DOHH2 (cell line): ENCODE results near the gene MR1.

Experiments
- H3F3A ChIP-seq: fragments of 200-600 bp; sonication (generic), shearing (Covaris generic); 2 replicates; pipeline ENCODE4 v1.6.0; 2016; ENCODE audit warnings: antibody characterized with exemption, mild to moderate bottlenecking; ENCODE audit not compliant: control insufficient read depth, insufficient read depth
- H3K27ac ChIP-seq: fragments of 200-600 bp; sonication (generic); 2 replicates; pipeline ENCODE4 v1.5.1; 2014; ENCODE audit warnings: low read depth, mild to moderate bottlenecking, low read length, moderate library complexity
- H3K27me3 ChIP-seq: fragments of 200-600 bp; sonication (generic); 2 replicates; pipeline ENCODE4 v1.6.1; 2014; ENCODE audit warnings: mild to moderate bottlenecking, low read length, mixed read lengths; ENCODE audit not compliant: control insufficient read depth
- H3K36me3 ChIP-seq: fragments of 200-600 bp; sonication (generic); 2 replicates; pipeline ENCODE4 v1.6.1; 2014; ENCODE audit warnings: mild to moderate bottlenecking, low read length, moderate library complexity, mixed read lengths; ENCODE audit not compliant: control insufficient read depth
- H3K4me1 ChIP-seq: fragments of 200-600 bp; sonication (generic); 2 replicates; pipeline ENCODE4 v1.6.1; 2014; ENCODE audit warnings: mild to moderate bottlenecking, low read length, mixed read lengths; ENCODE audit not compliant: control insufficient read depth
- H3K4me2 ChIP-seq: fragments of 200-600 bp; sonication (generic); 2 replicates; pipeline ENCODE4 v1.6.0; 2014; ENCODE audit warnings: mild to moderate bottlenecking, low read length, moderate library complexity
- H3K4me3 ChIP-seq: fragments of 200-600 bp; sonication (generic); 2 replicates; pipeline ENCODE4 v1.5.1; 2014; ENCODE audit warnings: mild to moderate bottlenecking, low read length, mixed read lengths
- H3K79me2 ChIP-seq: fragments of 200-600 bp; sonication (generic); 2 replicates; pipeline ENCODE4 v1.6.1; 2014; ENCODE audit warnings: mild to moderate bottlenecking, low read length, mixed read lengths; ENCODE audit not compliant: control insufficient read depth
- H3K9me2 ChIP-seq: fragments of 200-600 bp; sonication (generic); replicated peaks from 2 replicates; pipeline ENCODE4 v1.6.1; 2014; ENCODE audit warnings: mild to moderate bottlenecking, low read length, mixed read lengths; ENCODE audit not compliant: control insufficient read depth
- H3K9me3 ChIP-seq: fragments of 200-600 bp; sonication (generic); 2 replicates; pipeline ENCODE4 v1.6.1; 2014; ENCODE audit warnings: antibody characterized with exemption, low read length, mixed read lengths; ENCODE audit not compliant: control insufficient read depth, insufficient read depth
- H4K20me1 ChIP-seq: fragments of 200-600 bp; sonication (generic); 2 replicates; pipeline ENCODE4 v1.6.0; 2014; ENCODE audit warnings: low read depth, mild to moderate bottlenecking, antibody characterized with exemption, low read length, moderate library complexity; ENCODE audit not compliant: control insufficient read depth, insufficient read depth
- EZH2phosphoT487 ChIP-seq: fragments of 200-600 bp; sonication (generic); IDR thresholded peaks from 2 replicates; pipeline ENCODE4 v1.6.1; 2017; ENCODE audit warnings: borderline replicate concordance, mild to moderate bottlenecking, antibody characterized with exemption, low read length, moderate library complexity, mixed read lengths
- TF ChIP-seq, protein P1 (sequence below): fragments of 200-600 bp; sonication (generic); IDR thresholded peaks from one replicate; pipeline ENCODE4 v1.5.1; 2014; ENCODE audit warnings: antibody characterized with exemption, mild to moderate bottlenecking, low read depth, low read length; ENCODE audit not compliant: poor library complexity, severe bottlenecking

MR1 gene

DNA sequence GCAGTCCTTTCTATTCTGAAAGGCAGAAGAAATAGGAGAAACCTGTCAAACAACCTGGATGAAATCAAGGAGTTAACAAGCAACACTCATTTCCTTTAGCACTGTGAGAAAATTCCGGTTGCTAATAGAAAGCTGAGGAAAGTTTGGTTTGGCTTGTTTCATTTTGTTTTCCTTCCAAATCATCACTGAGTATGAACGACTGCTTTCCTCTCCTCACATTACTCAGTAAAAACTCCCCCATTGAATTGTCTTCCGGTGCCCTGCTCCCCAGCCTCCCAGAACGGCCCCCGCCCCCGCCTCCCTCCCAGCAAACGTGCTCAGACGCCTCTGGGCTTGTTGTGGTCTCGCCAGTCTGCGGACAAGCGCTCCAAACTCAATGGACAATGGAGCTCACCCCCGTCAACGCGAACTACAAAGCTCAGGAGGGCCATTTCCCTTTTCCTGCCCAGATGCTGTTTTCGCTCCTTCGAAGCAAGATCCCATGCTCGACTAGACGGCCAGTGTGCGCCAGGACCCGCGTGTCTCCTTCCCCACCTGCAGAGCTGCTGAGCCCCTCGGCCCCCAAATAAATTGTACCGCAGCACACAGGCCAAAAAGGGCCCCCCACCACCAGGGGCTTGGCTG lies 11.9 kb upstream of the MR1 start:
- no peaks in the 10 kb centered on the region for H3K9me3 ChIP-seq
- H3K4me3 ChIP-seq, result peak overlapping the region; percentile 99
- peak overlapping the region; percentile 95 for H3K4me2 ChIP-seq
- peaks cover 17% of the 10 kb centered on the region for H3K27me3 ChIP-seq
- peaks cover 10% of the 10 kb centered on the region for H3K36me3 ChIP-seq
- no peak for TF ChIP-seq EZH2phosphoT487
- TF ChIP-seq, protein P1, sequence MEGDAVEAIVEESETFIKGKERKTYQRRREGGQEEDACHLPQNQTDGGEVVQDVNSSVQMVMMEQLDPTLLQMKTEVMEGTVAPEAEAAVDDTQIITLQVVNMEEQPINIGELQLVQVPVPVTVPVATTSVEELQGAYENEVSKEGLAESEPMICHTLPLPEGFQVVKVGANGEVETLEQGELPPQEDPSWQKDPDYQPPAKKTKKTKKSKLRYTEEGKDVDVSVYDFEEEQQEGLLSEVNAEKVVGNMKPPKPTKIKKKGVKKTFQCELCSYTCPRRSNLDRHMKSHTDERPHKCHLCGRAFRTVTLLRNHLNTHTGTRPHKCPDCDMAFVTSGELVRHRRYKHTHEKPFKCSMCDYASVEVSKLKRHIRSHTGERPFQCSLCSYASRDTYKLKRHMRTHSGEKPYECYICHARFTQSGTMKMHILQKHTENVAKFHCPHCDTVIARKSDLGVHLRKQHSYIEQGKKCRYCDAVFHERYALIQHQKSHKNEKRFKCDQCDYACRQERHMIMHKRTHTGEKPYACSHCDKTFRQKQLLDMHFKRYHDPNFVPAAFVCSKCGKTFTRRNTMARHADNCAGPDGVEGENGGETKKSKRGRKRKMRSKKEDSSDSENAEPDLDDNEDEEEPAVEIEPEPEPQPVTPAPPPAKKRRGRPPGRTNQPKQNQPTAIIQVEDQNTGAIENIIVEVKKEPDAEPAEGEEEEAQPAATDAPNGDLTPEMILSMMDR, result no peak
- peak overlapping the region; percentile 51 for H3K27ac ChIP-seq
- H3K79me2 ChIP-seq, result peaks cover 55% of the 10 kb centered on the region
- H3F3A ChIP-seq, result no peaks in the 10 kb centered on the region
- H3K9me2 ChIP-seq, result no peaks in the 10 kb centered on the region
- peaks cover 6% of the 10 kb centered on the region; the same call in 1 of the 2 replicates for H4K20me1 ChIP-seq
- H3K4me1 ChIP-seq, result peaks cover 38% of the 10 kb centered on the region

DNA sequence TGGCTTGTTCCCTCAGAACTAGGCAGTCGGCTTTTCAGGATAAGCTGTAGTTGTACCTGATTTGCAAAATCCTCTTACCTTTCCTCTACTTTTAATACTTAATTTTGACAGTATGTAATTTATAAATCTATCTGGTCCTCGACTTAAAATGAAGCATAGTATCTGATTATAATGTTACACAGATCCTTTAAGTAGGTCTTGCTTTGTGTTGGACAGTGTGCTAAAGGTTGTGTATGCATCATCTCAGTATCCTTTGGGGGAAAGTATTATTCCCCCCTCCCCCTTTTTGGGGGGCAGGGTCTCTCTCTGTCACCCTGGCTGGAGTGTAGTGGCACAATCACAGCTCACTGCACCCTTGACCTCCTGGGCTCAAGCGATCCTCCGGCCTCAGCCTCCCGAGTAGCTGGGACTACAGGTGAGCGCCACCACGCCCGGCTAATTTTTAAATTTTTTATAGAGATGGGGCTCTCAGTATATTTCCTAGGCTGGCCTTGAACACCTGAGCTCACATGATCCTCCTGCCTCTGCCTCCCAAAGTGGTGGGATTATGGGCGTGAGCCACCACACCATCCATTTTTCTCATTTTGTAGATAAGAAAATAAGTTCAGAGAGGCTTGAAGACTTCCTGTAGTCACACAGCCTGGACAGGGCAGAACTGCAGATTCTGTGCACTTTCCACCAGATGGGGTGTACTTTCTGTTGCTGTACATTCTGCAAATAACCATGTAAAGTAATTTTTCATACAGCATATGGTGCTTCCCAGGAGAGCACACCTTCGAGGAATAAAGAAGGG lies 10.3 kb upstream of the MR1 start:
- peaks cover 42% of the 10 kb centered on the region for H3K79me2 ChIP-seq
- H3K9me2 ChIP-seq, result no peaks in the 10 kb centered on the region
- H4K20me1 ChIP-seq, result peaks cover 6% of the 10 kb centered on the region; the same call in 1 of the 2 replicates
- peaks cover 22% of the 10 kb centered on the region for H3K27me3 ChIP-seq
- H3K27ac ChIP-seq, result no peak overlapping the region
- H3K4me2 ChIP-seq, result peak overlapping the region; percentile 95
- H3K4me3 ChIP-seq, result peak overlapping the region; percentile 56
- no peak for TF ChIP-seq EZH2phosphoT487
- TF ChIP-seq, protein P1, result no peak
- H3K9me3 ChIP-seq, result no peaks in the 10 kb centered on the region
- peaks cover 10% of the 10 kb centered on the region for H3K36me3 ChIP-seq
- peaks cover 38% of the 10 kb centered on the region for H3K4me1 ChIP-seq
- H3F3A ChIP-seq, result no peaks in the 10 kb centered on the region

DNA sequence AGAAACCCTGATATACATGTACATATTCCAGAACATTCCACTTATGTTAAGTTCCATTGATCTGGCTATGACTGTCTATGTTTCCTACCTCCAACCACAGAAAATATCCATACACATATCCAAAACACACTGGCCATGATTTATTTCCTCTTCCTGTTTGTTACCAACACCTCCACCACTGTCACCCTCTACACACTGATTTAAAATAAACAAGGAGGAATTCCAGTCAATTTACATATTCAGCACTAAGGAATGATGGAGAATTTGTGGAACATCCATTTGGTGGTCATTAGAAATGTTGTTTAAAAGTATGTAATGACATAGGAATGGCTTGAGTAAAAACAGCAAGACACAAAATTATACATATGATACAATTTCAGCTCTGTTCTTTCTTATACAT lies 5.6 kb upstream of the MR1 start:
- no peak overlapping the region for H3K27ac ChIP-seq
- H3K4me3 ChIP-seq, result no peak overlapping the region
- no peaks in the 10 kb centered on the region for H3K9me3 ChIP-seq
- no peaks in the 10 kb centered on the region; the same call in 1 of the 2 replicates for H3K36me3 ChIP-seq
- H3K4me2 ChIP-seq, result no peak overlapping the region
- no peaks in the 10 kb centered on the region for H3K9me2 ChIP-seq
- H4K20me1 ChIP-seq, result no peaks in the 10 kb centered on the region
- H3F3A ChIP-seq, result no peaks in the 10 kb centered on the region
- H3K27me3 ChIP-seq, result peaks cover 22% of the 10 kb centered on the region
- TF ChIP-seq, protein P1, result no peak
- TF ChIP-seq EZH2phosphoT487, result no peak
- H3K79me2 ChIP-seq, result no peaks in the 10 kb centered on the region
- H3K4me1 ChIP-seq, result peaks cover 14% of the 10 kb centered on the region
